Neutrophil (primary cell): ENCODE measurements around the gene PLCL1.

Experiments used
- H3K27ac ChIP-seq: fragments of 200-600 bp; sonication (generic); 2 replicates; pipeline ENCODE4 v1.5.1; 2016; ENCODE audit warnings: mild to moderate bottlenecking, moderate library complexity
- H3K27me3 ChIP-seq: fragments of 200-600 bp; sonication (generic); 2 replicates; pipeline ENCODE4 v1.6.0; 2016; ENCODE audit warnings: mild to moderate bottlenecking
- H3K36me3 ChIP-seq: fragments of 200-600 bp; sonication (generic); 2 replicates; pipeline ENCODE4 v1.5.1; 2017
- H3K4me1 ChIP-seq, 2 experiments: fragments of 200-600 bp in 1 of 2; sonication (generic) in 1 of 2; 1 replicate in 1 of 2; 2 replicates in 1 of 2; pipeline versions ENCODE4 v1.5.1 to v1.6.1; 2013 to 2016; ENCODE audit warnings: low read depth in 1 of 2, low read length in 1 of 2, mild to moderate bottlenecking in 1 of 2, moderate library complexity in 1 of 2; ENCODE audit not compliant: control insufficient read depth in 1 of 2, insufficient read depth in 1 of 2
- H3K4me3 ChIP-seq, 2 experiments: fragments of 200-600 bp in 1 of 2; sonication (generic) in 1 of 2; 1 replicate in 1 of 2; 2 replicates in 1 of 2; pipeline ENCODE4 v1.5.1; 2013 to 2016; ENCODE audit warnings: low read depth in 1 of 2, low read length in 1 of 2, mild to moderate bottlenecking in 1 of 2, moderate library complexity in 1 of 2
- H3K9me3 ChIP-seq: fragments of 200-600 bp; sonication (generic); 2 replicates; pipeline ENCODE4 v1.5.1; 2016
- TF ChIP-seq, protein P1 (sequence below): fragments of 200-600 bp; sonication (generic); IDR thresholded peaks from 2 replicates; pipeline ENCODE4 v1.5.1; 2016; ENCODE audit warnings: antibody characterized with exemption

The PLCL1 gene

DNA sequence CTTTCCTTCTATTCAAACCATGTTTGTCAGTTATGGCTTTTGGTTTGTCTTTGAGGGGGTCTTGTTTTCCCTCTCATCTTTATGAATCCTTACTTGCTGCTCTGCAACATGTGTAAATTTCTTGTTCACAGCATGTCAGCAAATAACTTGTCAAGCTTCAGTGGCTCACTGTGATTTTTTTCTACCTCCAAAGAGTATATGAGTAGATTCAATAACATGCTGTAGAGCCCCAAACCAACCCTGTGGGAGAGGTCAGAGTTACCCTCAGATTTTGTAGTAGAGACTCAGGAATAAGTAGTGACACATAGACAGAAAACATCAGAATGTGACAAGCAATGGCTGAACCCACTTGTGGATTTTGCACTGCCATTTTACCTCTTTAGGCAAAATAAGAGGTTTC is 121.6 kb downstream of the PLCL1 start:
- Histone ChIP-seq H3K27ac (no peak overlapping the region), H3K4me1 (no peaks in the 10 kb centered on the region), H3K4me3 (no peak overlapping the region), H3K9me3 (no peaks in the 10 kb centered on the region), H3K36me3 (no peaks in the 10 kb centered on the region), H3K27me3 (peaks cover 5% of the 10 kb centered on the region)
- TF ChIP-seq, protein P1, sequence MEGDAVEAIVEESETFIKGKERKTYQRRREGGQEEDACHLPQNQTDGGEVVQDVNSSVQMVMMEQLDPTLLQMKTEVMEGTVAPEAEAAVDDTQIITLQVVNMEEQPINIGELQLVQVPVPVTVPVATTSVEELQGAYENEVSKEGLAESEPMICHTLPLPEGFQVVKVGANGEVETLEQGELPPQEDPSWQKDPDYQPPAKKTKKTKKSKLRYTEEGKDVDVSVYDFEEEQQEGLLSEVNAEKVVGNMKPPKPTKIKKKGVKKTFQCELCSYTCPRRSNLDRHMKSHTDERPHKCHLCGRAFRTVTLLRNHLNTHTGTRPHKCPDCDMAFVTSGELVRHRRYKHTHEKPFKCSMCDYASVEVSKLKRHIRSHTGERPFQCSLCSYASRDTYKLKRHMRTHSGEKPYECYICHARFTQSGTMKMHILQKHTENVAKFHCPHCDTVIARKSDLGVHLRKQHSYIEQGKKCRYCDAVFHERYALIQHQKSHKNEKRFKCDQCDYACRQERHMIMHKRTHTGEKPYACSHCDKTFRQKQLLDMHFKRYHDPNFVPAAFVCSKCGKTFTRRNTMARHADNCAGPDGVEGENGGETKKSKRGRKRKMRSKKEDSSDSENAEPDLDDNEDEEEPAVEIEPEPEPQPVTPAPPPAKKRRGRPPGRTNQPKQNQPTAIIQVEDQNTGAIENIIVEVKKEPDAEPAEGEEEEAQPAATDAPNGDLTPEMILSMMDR = no peak

DNA sequence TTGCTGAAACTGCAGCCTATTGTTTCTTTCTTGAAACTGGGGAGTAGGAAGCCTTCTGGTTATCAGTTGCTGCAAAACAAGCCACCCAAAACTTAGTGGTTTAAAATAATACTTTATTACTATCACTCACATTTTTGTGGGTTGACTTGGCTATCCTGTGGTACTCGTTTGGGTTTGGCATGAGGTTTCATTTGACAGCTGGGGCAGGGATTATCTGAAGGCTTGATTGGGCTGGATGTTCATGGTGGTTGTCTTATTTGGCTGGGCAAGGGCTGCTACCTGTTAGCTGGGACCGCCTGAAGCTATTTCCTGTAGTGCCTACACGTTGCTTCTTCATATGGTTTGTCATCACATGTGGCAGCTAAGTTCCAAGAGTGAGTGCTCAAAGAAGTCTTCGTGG is 122.3 kb downstream of the PLCL1 start:
- Histone ChIP-seq H3K4me3 (no peak overlapping the region), H3K36me3 (no peaks in the 10 kb centered on the region), H3K27me3 (peaks cover 5% of the 10 kb centered on the region), H3K4me1 (no peaks in the 10 kb centered on the region), H3K27ac (no peak overlapping the region), H3K9me3 (no peaks in the 10 kb centered on the region)
- TF ChIP-seq, protein P1 = no peak

DNA sequence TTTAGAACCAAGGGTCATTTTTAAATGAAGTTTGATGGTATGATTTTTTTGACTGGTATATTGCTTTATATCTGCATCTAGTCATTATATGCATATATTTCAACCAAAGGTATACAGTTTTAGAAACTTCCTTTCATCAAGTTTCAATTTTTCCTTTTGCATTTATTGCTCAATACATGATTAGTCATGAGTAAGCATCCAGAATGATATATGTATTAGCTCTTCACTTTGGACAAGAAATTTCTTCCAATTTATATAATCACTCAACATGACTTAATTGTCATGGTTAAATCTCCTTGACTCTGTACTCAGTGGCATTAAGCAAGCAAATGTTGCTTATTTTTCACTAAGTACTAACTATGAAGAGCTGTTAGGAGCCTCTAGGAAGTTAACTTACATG is 123.6 kb downstream of the PLCL1 start:
- no peaks in the 10 kb centered on the region for H3K4me1 ChIP-seq
- TF ChIP-seq, protein P1 = no peak
- no peaks in the 10 kb centered on the region for H3K9me3 ChIP-seq
- H3K27ac ChIP-seq = no peak overlapping the region
- no peak overlapping the region for H3K4me3 ChIP-seq
- H3K27me3 ChIP-seq = peaks cover 5% of the 10 kb centered on the region
- no peaks in the 10 kb centered on the region for H3K36me3 ChIP-seq

DNA sequence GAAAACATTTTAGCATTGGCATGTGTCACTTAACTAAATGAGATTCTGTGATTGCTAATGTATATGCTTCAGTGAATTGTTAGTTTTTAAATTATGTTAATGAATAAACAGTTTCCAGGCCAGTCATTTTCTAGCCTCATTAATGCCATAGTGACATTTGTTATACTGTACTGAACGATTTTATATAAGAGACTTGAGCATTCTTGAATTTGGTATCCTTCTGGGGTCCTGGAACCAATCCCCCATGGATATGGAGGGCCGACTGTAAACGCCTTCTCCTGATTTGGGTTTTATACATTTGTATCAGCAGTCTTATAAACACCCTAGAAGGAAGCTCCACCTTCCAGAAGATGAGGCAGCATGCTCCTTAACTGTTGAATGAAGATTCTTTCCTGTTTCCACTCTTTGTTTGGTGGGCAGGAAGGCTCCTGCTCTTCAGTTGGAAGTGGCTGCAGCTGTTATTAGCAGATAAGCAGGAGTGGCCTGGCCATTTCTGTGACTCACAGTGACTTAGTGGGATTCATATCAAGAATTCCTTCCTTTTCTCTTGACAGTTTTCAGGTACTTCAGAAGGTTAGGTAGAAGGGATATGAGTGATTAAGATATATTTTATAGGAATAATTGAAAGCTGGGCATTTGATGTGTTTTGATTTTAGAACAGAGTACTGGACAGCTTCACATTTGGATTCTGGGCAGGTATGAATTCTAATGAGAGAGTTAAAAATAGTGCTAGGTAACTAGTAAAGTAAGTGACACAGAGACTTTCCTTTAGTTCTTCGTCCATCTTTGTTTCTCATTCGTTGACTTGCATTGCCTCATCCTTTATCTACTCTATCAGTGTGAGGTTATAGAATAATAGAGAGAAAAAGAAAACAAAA is 124.9 kb downstream of the PLCL1 start:
- Histone ChIP-seq H3K27me3 (peaks cover 5% of the 10 kb centered on the region), H3K9me3 (no peaks in the 10 kb centered on the region), H3K4me3 (no peak overlapping the region), H3K27ac (no peak overlapping the region), H3K4me1 (no peaks in the 10 kb centered on the region), H3K36me3 (no peaks in the 10 kb centered on the region)
- TF ChIP-seq, protein P1 = no peak

DNA sequence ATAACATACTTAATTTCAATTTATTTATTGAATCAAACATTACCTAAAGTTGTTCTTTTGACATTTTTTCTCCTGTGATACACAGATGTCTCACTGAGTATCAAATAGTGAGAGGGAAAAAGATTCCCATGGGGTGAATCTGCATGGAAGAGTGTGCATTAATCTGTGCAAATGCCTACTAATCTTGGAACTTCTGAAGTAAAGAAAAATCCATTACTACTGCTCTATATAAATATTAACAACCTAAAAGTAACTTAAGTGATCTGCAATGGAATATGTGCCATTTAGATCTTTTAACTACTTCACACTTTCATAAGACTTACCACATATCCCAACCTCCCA is 125.5 kb downstream of the PLCL1 start:
- H3K4me3 ChIP-seq = no peak overlapping the region
- H3K36me3 ChIP-seq = no peaks in the 10 kb centered on the region
- no peaks in the 10 kb centered on the region for H3K9me3 ChIP-seq
- no peaks in the 10 kb centered on the region for H3K4me1 ChIP-seq
- no peak overlapping the region for H3K27ac ChIP-seq
- peaks cover 5% of the 10 kb centered on the region for H3K27me3 ChIP-seq
- TF ChIP-seq, protein P1 = no peak
